SH-SY5Y (cell line): ENCODE measurements around the gene DGLUCY.

Experiments
- GATA2 ChIP-seq: IDR thresholded peaks from 2 replicates; pipeline ENCODE4 v1.6.1; 2011; ENCODE audit warnings: mild to moderate bottlenecking, low read depth, low read length
- GATA3 ChIP-seq: IDR thresholded peaks from 2 replicates; pipeline ENCODE4 v1.6.1; 2011; ENCODE audit warnings: low read depth, mild to moderate bottlenecking, low read length, moderate library complexity

GRCh38 chr14:91139776-91140175 is 25.9 kb downstream of the DGLUCY start:
- TF ChIP-seq GATA2 (no peak), GATA3 (no peak)
